Spinal cord (tissue), 10 donors: ENCODE data around the gene ANKH. TPM values are rescaled to one million over a fixed set of nuclear protein-coding genes. Genes with fewer than 3 reads are reported as not detected.
A peak's percentile ranks its signal among the peaks of the same experiment; 100 is the strongest.

Experiments
- DNase-seq, 6 donors: peaks; one replicate each; pipeline versions ENCODE4 v3.0.0 to v3.0.0-alpha.2; 2013 to 2015; ENCODE audit warnings: low spot score in 6 of 6, low read depth in 4 of 6
- H3K27ac ChIP-seq: one replicate; pipeline ENCODE4 v1.5.1; 2013; ENCODE audit warnings: low read depth, low read length, control low read depth
- H3K27me3 ChIP-seq: one replicate; pipeline ENCODE4 v1.6.1; 2013; ENCODE audit warnings: low read length; ENCODE audit not compliant: control insufficient read depth, insufficient read depth
- H3K36me3 ChIP-seq: one replicate; pipeline ENCODE4 v1.6.1; 2013; ENCODE audit warnings: low read length; ENCODE audit not compliant: control insufficient read depth, insufficient read depth
- H3K4me1 ChIP-seq: one replicate; pipeline ENCODE4 v1.6.1; 2013; ENCODE audit warnings: low read length; ENCODE audit not compliant: control insufficient read depth, insufficient read depth
- H3K4me3 ChIP-seq: one replicate; pipeline ENCODE4 v1.5.1; 2013; ENCODE audit warnings: low read depth, low read length, control low read depth
- H3K9me3 ChIP-seq: one replicate; pipeline ENCODE4 v1.6.1; 2013; ENCODE audit warnings: low read length; ENCODE audit not compliant: control insufficient read depth, insufficient read depth
- WGBS: methylation state at CpG from one replicate; pipeline ENCODE4 v1.1.5; 2013; ENCODE audit warnings: missing lambda C conversion rate; ENCODE audit not compliant: insufficient coverage; 5-methylcytosine and 5-hydroxymethylcytosine counted together
- polyA plus RNA-seq, 2 donors: library from polyadenylated mRNA; unstranded; fragments of 120-200 nt; gene quantifications; one replicate each; pipeline ENCODE4 v1.2.1, GENCODE V29; 2013; ENCODE audit not compliant: insufficient read length in 2 of 2
- total RNA-seq, 2 donors: library from RNA; depleted of rRNA in 1 of 2; stranded (reverse); fragments of 120-200 nt in 1 of 2; fragments of >200 nt in 1 of 2; gene quantifications; one replicate each; pipeline versions ENCODE4 v1.2.3 to v1.2.4, GENCODE V29; 2013 to 2014
- donor health status: healthy.

ANKH gene
- total and polyA plus RNA-seq, 4 donors, result 45.2 to 73.8 (median 59.6) TPM

- peak in 2 of 6 donors; percentile 42 to 46 for DNase-seq
- H3K27ac ChIP-seq, result no peak overlapping the region
- no peaks in the 10 kb centered on the region for H3K9me3 ChIP-seq
- peaks cover 4% of the 10 kb centered on the region for H3K36me3 ChIP-seq
- 80% methylated on average over 1 of the region's 8 CpGs for WGBS
- H3K27me3 ChIP-seq, result no peaks in the 10 kb centered on the region
- peaks cover 11% of the 10 kb centered on the region for H3K4me1 ChIP-seq
- no peak overlapping the region for H3K4me3 ChIP-seq
Observed at GRCh38 chr5:14773588-14773987, 98.0 kb downstream of the ANKH start.

DNA sequence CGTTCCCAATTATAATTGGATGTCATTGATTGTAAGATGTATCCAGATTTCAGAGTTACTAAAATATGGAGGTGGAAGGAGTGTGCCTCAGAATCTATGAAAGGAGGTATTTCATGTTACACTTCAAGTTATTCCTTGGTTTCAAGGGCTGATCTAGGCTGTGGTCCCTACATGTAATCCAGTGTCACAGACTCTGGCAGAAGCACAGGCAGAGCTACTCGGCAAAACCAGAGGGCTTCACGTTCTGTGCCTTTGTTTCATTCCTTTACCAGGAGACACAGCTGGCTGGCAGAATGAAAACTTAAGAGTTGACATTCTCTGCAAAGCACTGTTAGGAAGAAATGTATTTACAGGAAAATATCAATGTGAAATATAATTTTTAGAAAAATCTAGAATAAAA, 99.6 kb downstream of the ANKH start:
- Histone ChIP-seq H3K27me3 (no peaks in the 10 kb centered on the region), H3K4me3 (no peak overlapping the region), H3K27ac (no peak overlapping the region), H3K36me3 (peaks cover 4% of the 10 kb centered on the region), H3K4me1 (peaks cover 8% of the 10 kb centered on the region), H3K9me3 (no peaks in the 10 kb centered on the region)
- no peak for DNase-seq
- WGBS, result 56% methylated on average over 2 of the region's 3 CpGs

DNA sequence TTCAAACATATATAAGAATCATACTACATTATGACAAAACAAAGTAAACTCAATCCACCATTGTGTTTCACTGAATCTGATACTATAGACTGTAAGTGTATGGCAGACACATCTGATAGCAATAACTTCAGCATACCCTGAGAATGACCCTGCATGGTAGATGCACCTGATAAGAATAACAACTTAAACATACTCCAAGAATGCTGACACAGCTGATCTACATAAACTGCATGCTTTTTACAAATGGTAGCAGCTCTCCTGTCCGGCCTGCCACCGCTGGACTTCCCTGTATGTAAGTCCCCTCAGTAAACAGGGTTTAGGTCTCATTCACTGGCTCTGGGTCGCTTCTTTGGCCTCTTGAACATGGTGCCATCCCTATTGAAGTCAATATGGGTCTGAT, 100.4 kb downstream of the ANKH start:
- WGBS, result 100% methylated on average over 2 of the region's 3 CpGs
- no peak overlapping the region for H3K4me3 ChIP-seq
- peaks cover 6% of the 10 kb centered on the region for H3K4me1 ChIP-seq
- no peak overlapping the region for H3K27ac ChIP-seq
- no peaks in the 10 kb centered on the region for H3K9me3 ChIP-seq
- no peaks in the 10 kb centered on the region for H3K27me3 ChIP-seq
- no peak for DNase-seq
- peaks cover 4% of the 10 kb centered on the region for H3K36me3 ChIP-seq

DNA sequence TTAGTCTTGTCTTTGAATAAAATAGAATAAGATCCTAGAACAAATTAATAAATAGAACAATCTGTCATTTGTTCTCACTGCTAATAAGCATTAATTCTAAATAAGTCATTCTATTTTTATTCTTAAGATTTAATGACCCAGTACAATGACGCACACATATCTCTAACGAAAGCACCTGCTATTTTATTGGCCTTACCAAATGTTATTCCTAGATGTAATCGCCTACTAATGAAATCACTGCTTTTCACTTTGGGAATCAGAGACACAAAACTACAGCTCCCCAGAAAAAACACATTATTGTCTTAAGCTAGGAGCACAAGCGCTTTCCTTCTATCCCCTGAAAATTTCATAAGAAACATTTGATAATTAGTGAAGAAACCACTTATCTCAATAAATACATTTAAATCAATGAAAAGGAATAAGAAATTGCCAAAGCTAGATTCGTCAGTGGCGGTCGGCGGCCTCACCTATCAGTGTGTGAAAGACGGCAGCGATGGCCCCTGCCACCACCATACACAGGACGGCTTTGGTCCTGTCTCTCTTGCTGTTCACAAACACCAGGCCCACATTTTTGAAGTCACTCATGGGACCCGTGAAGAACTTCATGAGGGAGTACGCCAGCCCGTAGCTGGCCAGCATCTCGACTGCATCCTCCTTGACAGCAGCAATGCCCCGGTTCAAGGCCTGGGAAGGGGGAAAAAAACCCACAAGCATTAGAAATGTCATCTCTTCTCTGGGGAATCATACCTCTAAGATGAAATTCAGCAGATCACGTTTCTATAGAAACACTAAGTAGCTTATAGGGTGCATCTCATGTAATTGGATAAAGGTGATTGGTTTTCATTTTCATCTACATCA, 102.8 kb downstream of the ANKH start:
- WGBS, result 85% methylated on average over 9 of the region's 17 CpGs
- Histone ChIP-seq H3K36me3 (no peaks in the 10 kb centered on the region), H3K4me1 (peaks cover 6% of the 10 kb centered on the region), H3K27ac (no peak overlapping the region), H3K27me3 (no peaks in the 10 kb centered on the region), H3K9me3 (no peaks in the 10 kb centered on the region), H3K4me3 (no peak overlapping the region)
- DNase-seq, result no peak

- H3K36me3 ChIP-seq, result no peaks in the 10 kb centered on the region
- H3K4me3 ChIP-seq, result no peak overlapping the region
- 67% methylated on average over 2 of the region's 8 CpGs for WGBS
- H3K9me3 ChIP-seq, result no peaks in the 10 kb centered on the region
- no peak for DNase-seq
- H3K27me3 ChIP-seq, result no peaks in the 10 kb centered on the region
- H3K4me1 ChIP-seq, result no peaks in the 10 kb centered on the region
- H3K27ac ChIP-seq, result no peak overlapping the region
Observed at GRCh38 chr5:14767735-14768507, 103.7 kb downstream of the ANKH start.

DNA sequence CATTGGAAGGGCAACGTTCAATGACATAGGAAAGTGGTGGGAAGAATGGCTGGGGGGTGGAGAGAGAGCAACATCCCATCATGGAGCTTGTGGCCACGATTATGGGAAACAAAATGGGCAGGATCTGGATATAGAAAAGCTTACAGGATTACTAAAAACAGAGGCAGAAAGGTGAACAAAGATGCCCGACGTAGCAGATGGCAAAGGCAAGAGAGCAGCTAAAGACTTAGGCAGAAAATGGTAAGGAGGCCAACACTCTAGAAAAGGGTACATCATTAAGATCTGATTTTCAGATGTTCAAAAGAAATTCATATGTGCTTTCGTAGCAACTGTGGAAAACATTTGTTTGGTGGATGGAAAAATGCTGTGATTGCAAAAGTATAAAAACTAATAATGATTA, 104.5 kb downstream of the ANKH start:
- no peak for DNase-seq
- WGBS, result 93% methylated on average over 4 of the region's 5 CpGs

GRCh38 chr5:14766584-14766983, 105.0 kb downstream of the ANKH start:
- Histone ChIP-seq H3K27me3 (no peaks in the 10 kb centered on the region), H3K27ac (no peak overlapping the region), H3K4me3 (no peak overlapping the region), H3K36me3 (no peaks in the 10 kb centered on the region), H3K9me3 (no peaks in the 10 kb centered on the region), H3K4me1 (no peaks in the 10 kb centered on the region)
- no CpG with 5 or more reads among the region's 1 CpG for WGBS
- no peak for DNase-seq

More for the DNA sequence above, 104.5 kb downstream of the ANKH start:
- H3K4me3 ChIP-seq, result no peak overlapping the region
- H3K9me3 ChIP-seq, result no peaks in the 10 kb centered on the region
- no peaks in the 10 kb centered on the region for H3K36me3 ChIP-seq
- H3K4me1 ChIP-seq, result no peaks in the 10 kb centered on the region
- H3K27ac ChIP-seq, result no peak overlapping the region
- no peaks in the 10 kb centered on the region for H3K27me3 ChIP-seq

- H3K9me3 ChIP-seq, result no peaks in the 10 kb centered on the region
- no peaks in the 10 kb centered on the region for H3K27me3 ChIP-seq
- WGBS, result 100% methylated on average over 1 of the region's 3 CpGs
- DNase-seq, result no peak
- H3K4me1 ChIP-seq, result peaks cover under 1% of the 10 kb centered on the region
- no peaks in the 10 kb centered on the region for H3K36me3 ChIP-seq
- H3K4me3 ChIP-seq, result no peak overlapping the region
- no peak overlapping the region for H3K27ac ChIP-seq
Observed at GRCh38 chr5:14765587-14765986, 106.0 kb downstream of the ANKH start.

- no peaks in the 10 kb centered on the region for H3K36me3 ChIP-seq
- no peak for DNase-seq
- H3K4me3 ChIP-seq, result no peak overlapping the region
- H3K4me1 ChIP-seq, result peaks cover 7% of the 10 kb centered on the region
- WGBS, result 95% methylated on average over 2 of the region's 4 CpGs
- no peaks in the 10 kb centered on the region for H3K27me3 ChIP-seq
- no peaks in the 10 kb centered on the region for H3K9me3 ChIP-seq
- H3K27ac ChIP-seq, result no peak overlapping the region
Observed at GRCh38 chr5:14762549-14763216, 108.9 kb downstream of the ANKH start.
